ENCODE data around the gene RTEL1.

Gene RTEL1

DNA sequence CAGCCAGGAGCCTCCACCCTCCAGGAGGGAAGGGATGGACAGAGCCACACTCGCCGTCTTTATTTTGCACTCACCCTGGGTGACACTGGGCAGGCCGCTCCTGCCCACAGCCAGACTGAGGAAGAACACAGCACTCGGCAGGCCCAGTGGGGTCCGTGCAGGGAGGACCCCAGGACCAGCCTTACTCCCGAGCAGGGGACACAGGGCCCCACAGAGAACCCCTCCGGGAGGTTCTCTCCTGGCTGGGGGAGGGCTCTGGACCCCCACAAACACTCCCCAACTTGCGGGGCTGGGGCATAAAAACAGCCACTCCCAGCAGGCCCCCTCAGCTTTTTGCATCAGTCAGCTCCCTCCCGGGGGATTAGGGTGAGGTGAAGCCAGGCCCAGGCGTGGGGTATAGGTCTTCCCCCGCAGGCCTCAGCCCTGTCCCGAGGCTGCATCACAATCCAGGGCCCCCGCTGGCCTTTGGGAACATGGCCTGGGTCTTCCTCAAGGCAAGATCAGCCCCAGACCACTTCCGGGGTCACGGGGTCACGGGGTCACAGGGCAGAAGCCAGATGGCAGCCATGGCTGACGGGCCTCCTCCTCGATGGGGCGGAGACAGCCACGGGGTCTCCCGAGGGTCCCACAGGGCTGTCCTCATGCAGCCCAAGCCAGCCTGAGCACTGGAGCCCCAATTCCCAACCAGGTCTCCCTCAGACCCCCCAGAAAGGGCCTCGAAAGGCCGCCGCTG lies 41.5 kb downstream of the RTEL1 start:
- no peak for DNase-seq (ENCODE audit: low read depth in 4 of 4, low spot score in 1 of 4)

DNA sequence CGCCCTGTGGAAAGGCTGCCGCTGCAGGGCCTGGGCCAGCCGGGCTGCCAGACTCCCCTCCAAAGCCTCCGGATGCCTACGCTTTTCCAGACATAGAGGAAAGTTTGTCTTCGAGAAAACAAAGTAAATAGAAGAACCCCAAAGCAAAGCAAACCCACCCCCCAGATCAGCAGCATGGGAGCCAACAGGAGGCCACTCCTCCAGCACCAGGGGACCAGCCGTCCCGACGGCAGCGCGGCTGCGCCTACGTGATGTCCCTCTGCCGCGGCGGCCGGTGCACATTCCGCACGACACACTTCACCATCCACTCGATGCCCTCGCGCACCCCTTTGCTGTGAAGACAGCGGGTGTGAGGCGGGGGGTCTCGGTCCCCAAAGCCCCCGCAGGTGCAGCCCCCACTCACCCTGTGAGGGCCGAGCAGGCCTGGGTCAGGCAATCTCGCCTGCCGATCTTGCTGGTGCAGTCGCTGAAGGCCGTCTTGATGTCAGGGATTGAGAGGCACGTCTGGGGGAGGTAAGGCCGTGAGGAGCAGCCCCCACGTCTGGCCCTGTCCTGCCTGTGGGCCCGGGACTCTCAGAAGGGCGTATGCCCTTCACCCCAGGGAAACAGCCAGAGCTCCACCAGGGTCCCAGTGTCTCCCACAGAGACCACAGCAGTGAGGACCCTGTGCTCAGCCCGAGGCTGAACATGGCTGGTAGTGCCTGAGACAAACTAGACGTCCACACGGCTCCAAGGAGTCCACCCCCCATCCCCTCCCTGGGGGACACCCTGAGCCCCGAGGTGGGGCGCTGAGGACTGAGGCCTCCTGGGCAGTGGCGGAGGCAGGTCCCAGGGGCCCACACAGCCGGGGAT lies 42.3 kb downstream of the RTEL1 start:
- DNase-seq (ENCODE audit: low read depth in 4 of 4, low spot score in 1 of 4): no peak

DNA sequence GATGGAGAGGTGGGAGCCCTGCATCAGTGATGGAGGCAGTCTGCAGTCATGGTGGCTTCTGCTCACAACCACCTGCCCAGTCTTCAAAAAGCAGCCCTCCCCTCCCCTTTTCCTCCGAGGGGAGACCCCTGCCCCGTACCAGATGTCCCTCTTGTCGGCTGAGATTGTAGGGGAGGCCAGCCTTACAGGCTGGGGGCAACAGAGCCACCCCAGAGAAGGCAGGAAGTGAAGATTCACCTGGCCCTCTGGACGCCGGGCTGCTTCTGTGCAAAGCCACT lies 42.9 kb downstream of the RTEL1 start:
- no peak for DNase-seq (ENCODE audit: low read depth in 4 of 4, low spot score in 1 of 4)

DNA sequence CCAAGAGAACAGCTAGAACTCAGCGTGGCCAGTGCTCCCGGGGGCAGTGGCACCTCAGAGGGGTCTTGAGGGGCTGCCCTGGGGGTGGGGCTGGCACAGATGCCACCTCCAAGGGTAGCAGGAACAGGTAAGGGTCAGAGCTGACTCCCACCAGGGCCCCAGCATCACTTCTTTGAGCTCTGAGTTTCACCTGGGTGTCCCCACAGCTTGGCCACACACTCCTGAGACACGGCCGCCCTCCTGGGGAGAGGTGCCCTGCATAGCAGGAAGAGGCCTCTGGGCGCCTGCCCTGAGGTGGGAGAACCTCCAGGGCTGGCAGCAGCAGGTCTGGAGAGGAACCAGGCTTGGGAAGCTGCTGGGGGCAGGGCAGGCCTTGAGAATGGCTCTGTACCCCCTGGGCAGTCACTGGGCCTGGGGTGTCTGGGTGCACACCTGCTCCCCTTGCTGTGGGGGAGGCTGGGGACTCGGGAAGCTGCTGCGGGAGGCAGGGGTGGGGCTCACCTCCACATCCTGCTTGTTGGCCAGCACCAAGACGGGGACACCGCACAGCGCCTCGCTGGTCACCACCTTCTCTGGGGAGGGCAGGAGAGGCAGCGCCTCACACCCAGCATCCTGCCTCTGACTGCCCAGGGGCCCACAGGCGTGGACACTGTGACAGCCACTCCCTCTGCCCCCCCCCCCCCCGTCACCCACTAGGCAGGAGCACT lies 43.4 kb downstream of the RTEL1 start:
- no peak for DNase-seq (ENCODE audit: low read depth in 4 of 4, low spot score in 1 of 4)

DNA sequence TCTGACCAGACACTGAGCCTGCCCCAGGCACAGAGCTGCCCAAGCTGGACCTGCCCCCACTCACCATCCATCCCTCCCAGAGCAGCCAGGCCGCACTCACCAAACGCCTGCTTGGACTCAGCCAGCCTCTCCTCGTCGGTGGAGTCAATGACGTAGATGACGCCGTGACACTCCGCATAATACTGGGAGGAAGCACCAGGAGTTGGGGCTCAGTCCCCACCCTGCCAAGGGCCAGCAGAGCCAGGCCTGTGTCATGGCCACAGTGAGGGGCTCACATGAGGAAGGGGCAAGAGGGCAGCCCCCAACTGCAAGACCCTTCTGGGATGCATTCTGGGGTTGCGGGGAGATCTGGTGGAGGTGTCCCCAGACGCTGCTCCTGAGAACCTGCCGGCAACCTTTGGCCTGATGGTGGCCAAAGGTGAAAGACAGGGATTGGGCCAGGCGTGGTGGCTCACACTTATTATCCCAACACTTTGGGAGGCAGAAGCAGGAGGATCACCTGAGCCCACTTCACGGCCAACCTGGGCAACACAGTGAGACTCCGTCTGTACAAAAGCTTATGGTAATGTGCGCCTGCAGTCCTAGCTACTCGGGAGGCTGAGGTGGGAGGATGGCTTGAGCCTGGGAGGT lies 44.0 kb downstream of the RTEL1 start:
- no peak for DNase-seq (ENCODE audit: low read depth in 4 of 4, low spot score in 1 of 4)

DNA sequence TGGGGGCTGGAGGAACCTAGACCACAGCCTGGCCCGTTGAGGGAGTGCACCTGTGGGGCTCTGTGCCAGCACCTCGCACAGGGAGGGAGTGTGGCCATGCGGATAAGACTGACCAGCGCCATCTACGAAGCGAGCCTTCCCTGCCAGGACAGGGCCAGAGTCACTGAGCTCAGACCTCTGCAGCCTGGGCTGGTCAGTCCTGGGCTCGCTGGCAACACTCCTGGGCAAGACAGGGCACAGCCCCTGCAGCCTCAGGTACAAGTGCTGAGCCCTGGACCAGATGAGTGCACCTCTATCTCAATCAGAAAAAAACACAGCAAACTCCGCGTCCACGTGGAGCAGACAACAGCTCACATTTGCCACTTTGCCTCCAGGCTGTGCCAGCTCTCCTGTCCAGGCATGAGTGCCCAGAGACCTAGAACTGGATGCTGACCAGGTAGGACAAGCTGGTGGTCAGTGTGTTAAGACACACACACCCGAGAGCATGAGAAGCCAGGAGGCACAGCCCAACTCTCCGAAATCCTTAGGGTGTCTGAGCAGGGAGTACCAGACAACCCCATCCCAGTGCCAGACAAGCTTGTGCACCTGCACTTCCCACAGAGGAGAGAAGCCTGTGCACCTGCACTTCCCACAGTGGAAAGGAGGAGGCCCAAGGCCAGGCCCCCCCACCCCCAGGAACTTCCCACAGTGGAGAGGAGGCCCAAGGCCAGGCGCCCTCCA lies 44.8 kb downstream of the RTEL1 start:
- DNase-seq (ENCODE audit: low read depth in 4 of 4, low spot score in 1 of 4): no peak

DNA sequence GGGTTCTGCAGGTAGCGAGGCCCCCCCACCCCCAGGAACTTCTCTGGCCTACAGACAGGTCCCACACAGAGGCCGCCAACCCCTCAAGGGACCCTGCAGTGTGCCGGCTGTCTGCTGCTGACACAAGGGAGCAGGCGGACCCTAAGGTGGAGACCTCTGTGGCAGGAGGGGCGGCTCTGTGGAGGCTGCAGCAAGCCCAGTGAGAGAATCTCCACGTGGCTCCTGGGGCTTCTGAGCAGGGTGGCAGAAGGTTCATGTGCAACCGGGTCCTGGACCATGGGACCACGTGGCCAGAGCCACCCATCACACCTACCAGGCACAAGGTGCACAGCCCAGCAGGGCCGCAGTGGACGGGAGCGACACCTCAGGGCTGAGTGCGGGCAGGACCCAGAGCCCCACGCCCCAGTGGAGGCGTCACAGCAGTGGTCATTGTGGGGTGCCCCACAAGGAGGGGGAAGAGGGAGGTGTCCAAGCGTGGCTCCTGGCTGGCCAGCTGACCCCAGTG lies 45.4 kb downstream of the RTEL1 start:
- DNase-seq (ENCODE audit: low read depth in 4 of 4, low spot score in 1 of 4): no peak

DNA sequence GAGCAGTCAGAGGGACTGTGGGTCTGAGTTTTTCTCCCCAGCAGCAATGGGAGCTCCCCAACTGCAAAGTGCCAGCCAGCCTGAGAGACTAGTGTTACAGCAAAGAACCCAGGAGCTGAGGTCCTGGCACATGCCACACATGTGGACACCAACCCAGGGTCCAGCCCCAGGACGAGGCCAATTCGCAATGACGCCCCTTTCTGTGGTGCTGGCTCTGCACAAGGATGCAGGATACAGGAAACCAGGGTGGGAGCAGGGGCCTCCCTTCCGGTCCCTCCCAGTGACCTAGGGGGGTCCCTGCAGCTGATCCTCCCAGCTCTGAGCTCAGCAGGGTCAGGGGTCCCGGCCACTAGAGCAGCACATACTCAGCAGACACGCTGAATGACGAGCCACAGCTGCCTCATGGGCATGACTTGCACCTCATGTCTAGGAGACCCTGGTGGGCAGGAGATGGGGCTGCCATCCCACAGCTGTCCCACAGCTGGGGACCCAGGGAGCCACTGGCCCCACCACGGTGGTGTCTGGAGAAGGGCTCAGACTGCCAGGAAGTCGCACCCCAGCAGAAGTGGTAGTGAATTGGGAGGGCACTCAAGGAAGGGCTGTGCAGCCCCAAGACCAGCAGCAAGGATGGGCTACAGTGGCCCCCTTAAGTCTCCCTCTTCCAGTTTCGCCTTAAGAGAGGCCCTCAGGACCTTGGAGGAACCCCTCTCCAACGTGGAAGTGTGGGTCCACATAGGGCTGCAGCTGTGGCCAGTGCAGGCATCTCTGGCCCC lies 46.0 kb downstream of the RTEL1 start:
- no peak for DNase-seq (ENCODE audit: low read depth in 4 of 4, low spot score in 1 of 4)

DNA sequence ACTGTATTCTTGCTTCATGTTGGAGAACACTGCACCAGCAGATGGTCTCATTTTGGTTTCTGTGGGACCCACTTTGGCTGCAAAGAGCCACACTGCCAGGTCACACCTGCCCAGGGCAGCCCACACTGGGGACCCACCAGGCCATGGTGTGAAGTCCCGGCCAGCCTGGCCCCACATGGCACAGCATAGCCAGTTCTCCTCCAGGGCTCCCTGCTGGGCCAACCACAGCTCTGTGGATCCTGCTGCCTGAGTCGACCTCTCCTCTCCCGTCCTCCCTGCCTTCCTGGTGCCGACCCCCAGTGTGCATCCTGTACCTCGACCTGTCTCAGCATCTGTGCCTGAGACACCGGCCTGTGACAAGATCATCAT lies 46.6 kb downstream of the RTEL1 start:
- no peak for DNase-seq (ENCODE audit: low read depth in 4 of 4, low spot score in 1 of 4)

DNA sequence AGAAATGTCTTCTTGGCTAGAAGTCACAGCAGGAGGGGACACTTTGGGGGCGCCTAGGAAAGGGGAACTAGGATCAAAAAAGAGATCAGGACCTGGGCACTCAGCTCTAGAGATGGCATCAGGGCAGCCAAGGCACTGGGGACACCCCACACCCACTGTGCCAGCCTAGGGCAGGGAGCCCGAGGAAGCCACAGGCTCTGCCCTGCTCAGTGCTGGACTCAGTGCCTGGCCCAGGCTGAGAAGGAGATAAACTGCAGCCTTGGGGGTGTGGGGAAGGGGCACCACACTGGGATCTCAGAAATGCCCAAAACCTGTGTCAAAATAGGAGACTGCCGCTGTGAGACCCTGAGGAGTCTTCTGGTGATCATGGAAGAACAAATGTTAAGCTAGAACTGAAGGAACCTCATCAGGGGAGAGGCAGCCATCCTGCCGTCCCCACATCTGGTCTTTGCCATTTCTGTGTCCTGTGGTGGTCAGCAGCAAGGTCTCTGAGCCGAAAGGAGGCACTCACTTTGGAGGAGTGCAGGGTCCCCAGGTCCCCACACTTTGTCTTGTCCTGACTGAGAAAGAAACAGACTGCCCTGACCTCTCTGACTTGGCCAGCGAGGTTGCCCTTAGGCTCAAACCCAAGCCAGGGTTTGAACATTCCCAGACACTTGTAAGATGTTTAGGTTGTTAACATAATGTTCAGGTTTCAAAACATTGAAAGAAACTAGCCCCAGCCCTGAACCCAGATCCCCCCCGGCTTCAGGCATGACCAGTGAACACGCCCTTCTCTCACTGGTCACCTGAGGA lies 47.3 kb downstream of the RTEL1 start:
- DNase-seq (ENCODE audit: low read depth in 4 of 4, low spot score in 1 of 4): no peak

DNA sequence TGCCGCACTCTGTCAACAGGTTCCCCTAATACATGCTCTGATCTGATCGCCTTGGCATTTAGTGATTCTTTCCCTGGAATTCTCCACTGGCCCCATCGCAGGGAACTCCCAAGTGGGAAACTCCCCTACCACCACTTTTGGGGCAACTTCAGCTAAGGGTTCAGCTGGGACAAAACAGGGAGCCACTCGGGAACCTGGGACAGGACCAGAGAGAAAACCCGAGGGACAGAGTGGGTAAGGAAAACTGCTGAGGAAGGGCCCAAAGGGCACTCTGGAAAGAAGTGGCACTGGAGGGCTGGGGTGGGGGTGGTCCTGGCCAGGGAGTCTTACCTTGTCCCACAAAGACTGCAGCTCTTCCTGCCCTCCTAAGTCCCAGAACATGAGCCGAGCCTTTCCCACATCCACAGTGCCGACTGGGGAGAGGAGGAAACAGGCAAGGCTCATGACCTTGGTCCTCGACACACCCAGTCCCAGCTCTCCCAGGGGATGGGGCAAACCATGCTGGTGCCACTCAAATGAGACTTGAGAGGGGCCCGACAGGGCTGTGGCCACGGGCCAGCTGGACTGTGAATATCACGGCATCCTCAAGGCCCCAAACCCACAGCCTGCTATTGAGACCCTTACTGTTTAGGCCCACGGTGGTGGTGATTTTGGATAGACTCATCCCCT lies 48.0 kb downstream of the RTEL1 start:
- no peak for DNase-seq (ENCODE audit: low read depth in 4 of 4, low spot score in 1 of 4)

DNA sequence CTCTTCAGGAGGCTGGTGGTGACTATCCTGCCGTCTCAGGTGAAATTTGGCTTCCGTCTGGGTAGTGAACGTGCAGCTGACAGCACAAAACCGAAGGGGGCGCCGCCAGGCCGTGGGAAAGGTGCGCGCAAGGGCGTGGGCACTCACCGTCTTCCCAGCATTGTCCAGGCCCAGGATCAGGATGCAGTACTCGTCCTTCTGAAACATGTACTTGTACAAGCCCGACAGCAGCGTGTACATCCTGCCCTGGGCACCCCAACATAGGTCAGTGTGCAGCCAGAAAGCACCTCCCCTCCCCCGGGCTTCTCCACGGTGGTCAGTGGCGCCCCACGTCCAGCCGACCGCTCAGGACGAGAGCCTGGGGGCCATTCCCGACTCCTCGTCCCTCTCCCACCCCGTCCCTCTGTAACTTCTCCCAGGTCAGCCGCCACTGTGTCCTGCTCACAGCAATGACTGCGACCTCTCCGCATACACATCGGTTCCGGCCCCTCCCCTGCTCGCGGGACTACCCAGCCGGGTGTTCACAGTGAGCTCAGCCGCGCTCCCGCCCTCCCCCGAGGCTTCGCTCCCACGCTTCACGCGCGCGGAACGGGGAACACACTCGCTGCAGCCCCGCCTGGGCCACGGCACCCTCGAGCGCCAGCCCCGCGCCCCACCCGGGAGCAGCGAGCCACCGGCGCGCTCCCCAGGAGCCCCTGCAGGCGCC lies 48.9 kb downstream of the RTEL1 start:
- DNase-seq (ENCODE audit: low read depth in 4 of 4, low spot score in 1 of 4): no peak

DNA sequence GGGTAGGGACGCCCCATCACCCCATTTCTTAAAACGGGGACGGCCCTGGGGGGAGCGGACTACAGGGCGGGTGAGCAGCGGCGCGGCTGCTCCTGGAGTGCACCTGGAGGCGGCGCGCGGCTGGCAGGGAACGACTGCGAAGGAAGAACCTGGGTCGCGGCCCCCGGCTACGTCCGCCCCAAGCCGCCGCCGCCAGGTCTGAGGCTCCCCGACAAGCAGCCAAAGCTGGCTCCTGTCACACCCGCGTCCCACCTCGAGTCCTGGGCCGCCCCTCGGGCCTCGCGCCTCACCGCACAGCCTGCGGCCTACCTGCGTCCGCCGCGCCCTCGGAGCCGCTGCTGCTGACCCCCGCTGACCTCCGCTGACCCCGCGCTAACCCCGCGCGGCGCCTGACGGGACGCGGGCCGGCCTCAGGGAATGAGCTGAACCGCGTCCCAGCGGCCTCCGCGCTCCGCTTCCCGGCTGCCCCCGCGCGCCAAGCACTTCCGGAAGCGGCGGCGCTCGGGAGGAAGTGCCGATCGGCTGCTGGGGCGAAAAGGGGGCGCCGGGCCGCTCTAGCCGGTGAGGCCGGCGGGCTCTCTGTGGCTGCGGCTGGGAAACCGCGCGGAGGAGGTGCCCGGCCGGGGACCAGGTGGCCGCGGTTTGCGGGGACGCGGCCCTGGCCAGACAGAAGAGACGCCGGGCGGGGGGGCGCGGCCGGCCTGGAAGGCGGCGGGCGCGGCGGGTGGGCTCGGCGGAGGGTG lies 49.6 kb downstream of the RTEL1 start, which contains the start of the genes ARFRP1 and ZGPAT:
Gene ARFRP1 (minus strand): TSS at position 419 of the 743 bp plus-strand sequence. CDS start 885 bp downstream, outside the sequence.
Gene ZGPAT (plus strand): TSS at position 482 of the 743 bp plus-strand sequence. CDS start 542 bp downstream, outside the sequence.
- peak; percentile 65 to 82 (median 75) for DNase-seq (ENCODE audit: low read depth in 4 of 4, low spot score in 1 of 4)

DNA sequence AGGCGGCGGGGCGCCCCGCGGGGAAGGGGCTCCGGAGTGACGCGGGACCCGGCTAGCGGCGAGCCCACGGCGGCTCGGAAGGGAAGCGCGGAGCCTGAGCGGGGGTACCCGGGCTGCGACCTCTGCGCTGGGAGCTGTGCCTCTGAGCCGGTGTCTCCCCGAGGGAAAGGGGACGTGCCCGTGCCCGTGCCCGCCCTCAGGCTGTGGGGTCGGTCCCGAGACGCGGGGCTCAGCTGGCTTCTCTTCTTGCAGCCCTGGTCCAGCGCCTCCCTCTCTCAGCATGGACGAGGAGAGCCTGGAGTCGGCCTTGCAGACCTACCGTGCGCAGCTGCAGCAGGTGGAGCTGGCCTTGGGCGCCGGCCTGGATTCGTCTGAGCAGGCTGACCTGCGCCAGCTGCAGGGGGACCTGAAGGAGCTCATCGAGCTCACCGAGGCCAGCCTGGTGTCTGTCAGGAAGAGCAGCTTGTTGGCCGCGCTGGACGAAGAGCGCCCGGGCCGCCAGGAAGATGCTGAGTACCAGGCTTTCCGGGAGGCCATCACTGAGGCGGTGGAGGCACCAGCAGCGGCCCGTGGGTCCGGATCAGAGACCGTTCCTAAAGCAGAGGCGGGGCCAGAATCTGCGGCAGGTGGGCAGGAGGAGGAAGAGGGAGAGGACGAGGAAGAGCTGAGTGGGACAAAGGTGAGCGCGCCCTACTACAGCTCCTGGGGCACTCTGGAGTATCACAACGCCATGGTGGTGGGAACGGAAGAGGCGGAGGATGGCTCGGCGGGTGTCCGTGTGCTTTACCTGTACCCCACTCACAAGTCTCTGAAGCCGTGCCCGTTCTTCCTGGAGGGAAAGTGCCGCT lies 50.4 kb downstream of the RTEL1 start:
- no peak for DNase-seq (ENCODE audit: low read depth in 4 of 4, low spot score in 1 of 4)

DNA sequence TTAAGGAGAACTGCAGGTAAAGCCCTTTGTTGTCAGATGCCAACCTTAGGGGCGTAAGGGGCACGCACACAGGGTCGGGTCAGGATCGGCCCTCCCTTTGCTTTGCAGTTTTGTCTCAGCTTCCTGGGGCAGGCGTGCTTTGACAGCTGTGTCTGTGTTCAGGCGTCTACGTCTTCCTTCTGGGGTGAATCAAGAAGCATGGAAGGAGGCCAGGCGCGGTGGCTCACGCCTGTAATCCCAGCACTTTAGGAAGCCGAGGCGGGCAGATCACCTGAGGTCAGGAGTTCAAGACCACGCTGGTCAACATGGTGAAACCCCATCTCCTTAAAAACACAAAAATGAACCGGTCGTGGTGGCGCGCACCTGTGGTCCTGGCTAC lies 51.0 kb downstream of the RTEL1 start:
- DNase-seq (ENCODE audit: low read depth in 4 of 4, low spot score in 1 of 4): no peak

DNA sequence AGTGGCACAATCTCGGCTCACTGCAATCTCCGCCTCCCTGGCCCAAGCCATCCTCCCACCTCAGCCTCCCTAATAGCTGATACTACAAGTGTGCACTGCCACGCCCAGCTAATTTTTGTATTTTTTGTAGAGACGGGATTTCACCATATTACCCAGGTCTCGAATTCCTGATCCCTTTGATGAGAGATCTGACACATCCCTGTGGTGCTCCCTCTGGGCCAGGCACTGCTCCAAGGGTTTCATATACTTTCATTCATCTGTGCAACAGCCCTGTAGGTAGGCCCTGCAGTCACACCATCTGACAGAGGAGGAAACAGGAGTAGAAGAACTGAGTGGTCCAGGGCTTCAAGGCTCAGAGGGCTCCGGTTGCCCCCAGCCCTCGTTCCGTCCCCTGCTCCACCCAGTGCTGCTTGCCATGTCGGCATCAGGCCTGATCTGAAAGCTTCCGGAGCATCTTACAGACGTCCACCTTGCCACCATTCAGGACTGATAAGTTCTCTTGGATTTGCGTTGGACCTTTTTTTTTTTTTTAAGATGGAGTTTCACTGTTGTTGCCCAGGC lies 53.1 kb downstream of the RTEL1 start:
- no peak for DNase-seq (ENCODE audit: low read depth in 4 of 4, low spot score in 1 of 4)

All from stimulated activated CD4-positive, alpha-beta T cell treated with anti-CD3 and anti-CD28 coated beads, Interleukin-1b, Interleukin-23, amount 100 ng/mL, for 24 hours (primary cell).